Posterior cingulate gyrus (tissue), 11 donors: Measurements from ENCODE around the gene RGS6.
A peak's percentile ranks its signal among the peaks of the same experiment; 100 is the strongest.

ENCODE experiments used
- DNase-seq, 10 donors: peaks; one replicate each; pipeline versions ENCODE4 v3.0.0 to v3.0.0-alpha.2; 2020 to 2021; ENCODE audit warnings: mixed read lengths in 3 of 10
- intact Hi-C: fragments of 100-400 bp; cut with DNase I; formaldehyde crosslinking; loops from one replicate; pipeline ENCODE4 v1.15.1; 2023

RGS6 gene

GRCh38 chr14:72432748-72433147 is 500.5 kb downstream of the RGS6 start:
- intact Hi-C loops: no loop called here
- no peak for DNase-seq

GRCh38 chr14:72433511-72433910 is 501.3 kb downstream of the RGS6 start:
- intact Hi-C loops: no loop called here
- no peak for DNase-seq

- DNase-seq: no peak
These were observed 502.6 kb downstream of the RGS6 start for GRCh38 chr14:72434856-72435255.

GRCh38 chr14:72439707-72440106 is 507.5 kb downstream of the RGS6 start:
- no peak for DNase-seq
- intact Hi-C loops: no loop called here

More at GRCh38 chr14:72434856-72435255, 502.6 kb downstream of the RGS6 start:
- intact Hi-C loops: no loop called here

GRCh38 chr14:72443256-72443655 is 511.0 kb downstream of the RGS6 start:
- no peak for DNase-seq
- intact Hi-C loops: no loop called here

GRCh38 chr14:72443991-72444441 is 511.8 kb downstream of the RGS6 start:
- intact Hi-C loops: no loop called here
- no peak for DNase-seq

GRCh38 chr14:72444701-72445100 is 512.5 kb downstream of the RGS6 start:
- no peak for DNase-seq
- intact Hi-C loops: no loop called here

- intact Hi-C loops: no loop called here
- no peak for DNase-seq
These were observed 516.0 kb downstream of the RGS6 start for GRCh38 chr14:72448212-72448611.

GRCh38 chr14:72450473-72451044 is 518.3 kb downstream of the RGS6 start:
- intact Hi-C loops: no loop called here
- no peak for DNase-seq

GRCh38 chr14:72451054-72451972 is 519.1 kb downstream of the RGS6 start:
- intact Hi-C loops: no loop called here
- peak in 4 of 10 donors; percentile 16 to 78 (median 46) for DNase-seq

- no peak for DNase-seq
- intact Hi-C loops: no loop called here
These were observed 520.5 kb downstream of the RGS6 start for GRCh38 chr14:72452774-72453173.

GRCh38 chr14:72454388-72455160 is 522.3 kb downstream of the RGS6 start:
- intact Hi-C loops: no loop called here
- no peak for DNase-seq

GRCh38 chr14:72457641-72458040 is 525.4 kb downstream of the RGS6 start:
- DNase-seq: no peak
- intact Hi-C loops: no loop called here

- DNase-seq: no peak
- intact Hi-C loops: no loop called here
These were observed 529.8 kb downstream of the RGS6 start for GRCh38 chr14:72462056-72462455.

GRCh38 chr14:72463291-72463866 is 531.1 kb downstream of the RGS6 start:
- intact Hi-C loops: no loop called here
- peak in 1 of 10 donors; percentile 22 for DNase-seq

GRCh38 chr14:72464226-72464625 is 532.0 kb downstream of the RGS6 start:
- no peak for DNase-seq
- intact Hi-C loops: no loop called here

- DNase-seq: no peak
- intact Hi-C loops: no loop called here
These were observed 534.1 kb downstream of the RGS6 start for GRCh38 chr14:72466325-72466724.

- intact Hi-C loops: no loop called here
- no peak for DNase-seq
These were observed 539.1 kb downstream of the RGS6 start for GRCh38 chr14:72471346-72471745.

GRCh38 chr14:72472845-72473244 is 540.6 kb downstream of the RGS6 start:
- intact Hi-C loops: no loop called here
- no peak for DNase-seq

GRCh38 chr14:72476657-72477499 is 544.6 kb downstream of the RGS6 start:
- intact Hi-C loops: no loop called here
- DNase-seq: no peak
